Measurements from ENCODE around the gene D2HGDH. TPM values are rescaled to one million over a fixed set of nuclear protein-coding genes. Genes with fewer than 3 reads are reported as not detected.

Gene D2HGDH
- total RNA-seq, 2 experiments from 2014 or later = 23.2 to 68.1 TPM

DNA sequence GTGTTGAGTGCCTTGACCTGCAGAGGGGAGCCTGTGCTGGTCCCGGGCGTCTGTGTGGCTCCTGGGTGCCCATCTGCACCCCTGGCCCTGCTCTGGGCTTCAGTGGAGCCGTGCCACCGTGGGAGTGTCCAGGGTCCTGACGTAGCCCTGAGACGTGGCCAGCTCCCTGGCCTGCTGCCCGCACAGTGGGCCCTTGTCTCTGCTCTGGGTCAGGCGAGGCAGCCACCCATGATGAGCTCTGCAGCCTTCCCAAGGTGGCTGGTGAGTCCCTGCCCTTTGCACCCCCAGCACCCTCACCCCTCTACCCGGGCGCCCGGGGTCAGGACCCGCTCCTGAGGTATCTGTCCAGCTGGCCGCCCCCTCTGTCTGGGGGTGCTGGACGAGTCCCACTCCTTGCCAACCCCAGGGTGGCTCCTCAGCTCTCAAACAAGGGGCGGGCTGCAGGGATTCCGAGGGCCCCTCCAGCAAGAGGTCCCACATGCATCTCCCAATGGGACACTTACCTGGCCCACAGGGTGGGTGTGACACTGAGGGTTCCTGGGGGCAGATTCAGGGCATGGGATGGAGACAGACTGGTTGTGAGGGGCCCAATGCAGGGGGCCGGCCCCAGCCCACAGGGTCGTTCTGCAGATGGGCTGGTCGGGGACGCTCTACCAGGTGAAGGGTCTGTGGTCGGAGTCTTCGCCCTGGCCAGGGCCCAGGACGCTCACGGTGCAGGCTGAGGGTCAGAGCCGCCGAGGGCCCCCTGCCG lies 76.9 kb downstream of the D2HGDH start:
- no peaks in the 10 kb centered on the region for H3K9me2 ChIP-seq (ENCODE audit: insufficient read depth, low read length)
- no peak overlapping the region for H3K27ac ChIP-seq (ENCODE audit: low read depth, low read length, poor library complexity, severe bottlenecking)
- POLR2A ChIA-PET = no interaction called here
- H3K4me2 ChIP-seq (ENCODE audit: low read length) = no peak overlapping the region
- no peaks in the 10 kb centered on the region for H3K36me3 ChIP-seq (ENCODE audit: insufficient read depth, low read length)
- CTCF ChIA-PET (ENCODE audit: unreplicated experiment) = no interaction called here
- H4K20me1 ChIP-seq (ENCODE audit: insufficient read depth, low read length) = no peaks in the 10 kb centered on the region
- no peak for DNase-seq (ENCODE audit: low spot score)
- no peaks in the 10 kb centered on the region for H3K9me3 ChIP-seq (ENCODE audit: low read length)
- no peak overlapping the region for H3K4me3 ChIP-seq (ENCODE audit: low read depth, low read length, poor library complexity, severe bottlenecking)
- no peaks in the 10 kb centered on the region for H3K4me1 ChIP-seq (ENCODE audit: insufficient read depth, low read length, poor library complexity, severe bottlenecking)
- intact Hi-C loops (cut with micrococcal nuclease; ENCODE audit: unreplicated experiment) = no loop called here
- TF ChIP-seq, protein P1, sequence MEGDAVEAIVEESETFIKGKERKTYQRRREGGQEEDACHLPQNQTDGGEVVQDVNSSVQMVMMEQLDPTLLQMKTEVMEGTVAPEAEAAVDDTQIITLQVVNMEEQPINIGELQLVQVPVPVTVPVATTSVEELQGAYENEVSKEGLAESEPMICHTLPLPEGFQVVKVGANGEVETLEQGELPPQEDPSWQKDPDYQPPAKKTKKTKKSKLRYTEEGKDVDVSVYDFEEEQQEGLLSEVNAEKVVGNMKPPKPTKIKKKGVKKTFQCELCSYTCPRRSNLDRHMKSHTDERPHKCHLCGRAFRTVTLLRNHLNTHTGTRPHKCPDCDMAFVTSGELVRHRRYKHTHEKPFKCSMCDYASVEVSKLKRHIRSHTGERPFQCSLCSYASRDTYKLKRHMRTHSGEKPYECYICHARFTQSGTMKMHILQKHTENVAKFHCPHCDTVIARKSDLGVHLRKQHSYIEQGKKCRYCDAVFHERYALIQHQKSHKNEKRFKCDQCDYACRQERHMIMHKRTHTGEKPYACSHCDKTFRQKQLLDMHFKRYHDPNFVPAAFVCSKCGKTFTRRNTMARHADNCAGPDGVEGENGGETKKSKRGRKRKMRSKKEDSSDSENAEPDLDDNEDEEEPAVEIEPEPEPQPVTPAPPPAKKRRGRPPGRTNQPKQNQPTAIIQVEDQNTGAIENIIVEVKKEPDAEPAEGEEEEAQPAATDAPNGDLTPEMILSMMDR (conservative IDR thresholded peaks at IDR 0.05; ENCODE audit: low read length) = no peak
- TF ChIP-seq EZH2phosphoT487 (IDR thresholded peaks at IDR 0.05; ENCODE audit: borderline replicate concordance, low read depth, low read length) = no peak
- BruUV-seq (replicated peaks) = no TSS peak
- no peak overlapping the region for H2AFZ ChIP-seq (ENCODE audit: low read length)
- no peaks in the 10 kb centered on the region for H3K79me2 ChIP-seq (ENCODE audit: insufficient read depth, low read depth, low read length)

DNA sequence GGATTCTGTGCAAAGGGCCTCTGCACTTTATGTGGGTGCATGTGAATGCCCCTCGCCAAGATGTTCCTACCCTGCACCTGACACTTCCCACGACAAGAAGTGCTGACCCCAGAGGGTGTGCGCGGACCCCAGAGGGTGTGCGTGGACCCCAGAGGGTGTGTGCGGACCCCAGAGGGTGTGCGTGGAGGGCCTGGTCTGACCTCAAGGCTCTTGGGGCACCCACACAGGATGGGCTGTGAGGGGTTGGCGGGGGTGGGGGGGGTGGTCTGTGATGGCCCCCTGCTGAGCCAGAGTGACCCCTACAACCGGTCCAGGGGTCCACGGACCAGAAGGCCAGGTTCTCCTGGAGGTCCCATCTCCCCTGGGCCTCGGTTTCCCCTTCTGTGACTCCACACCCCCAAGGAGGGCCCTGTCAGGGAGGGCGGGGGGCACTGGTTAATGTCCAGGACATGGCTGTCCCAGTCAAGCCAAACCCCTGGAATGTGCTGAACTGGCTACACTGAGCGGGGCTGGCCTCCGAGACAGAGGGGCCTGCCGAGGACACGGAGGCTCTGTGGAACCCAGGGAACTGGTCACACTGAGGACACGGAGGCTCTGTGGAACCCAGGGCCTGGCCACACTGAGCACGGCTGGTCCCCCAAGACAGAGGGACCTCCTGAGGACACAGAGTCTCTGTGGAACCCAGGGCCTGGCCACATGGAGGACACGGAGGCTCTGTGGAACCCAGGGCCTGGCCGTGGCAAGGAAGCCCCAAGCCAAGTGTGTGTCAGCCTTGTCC lies 77.7 kb downstream of the D2HGDH start:
- DNase-seq (ENCODE audit: low spot score) = no peak
- intact Hi-C loops (cut with micrococcal nuclease; ENCODE audit: unreplicated experiment) = no loop called here
- Histone ChIP-seq H2AFZ (ENCODE audit: low read length) (no peak overlapping the region), H3K27ac (ENCODE audit: low read depth, low read length, poor library complexity, severe bottlenecking) (no peak overlapping the region), H3K9me3 (ENCODE audit: low read length) (no peaks in the 10 kb centered on the region), H4K20me1 (ENCODE audit: insufficient read depth, low read length) (no peaks in the 10 kb centered on the region), H3K4me2 (ENCODE audit: low read length) (no peak overlapping the region), H3K36me3 (ENCODE audit: insufficient read depth, low read length) (no peaks in the 10 kb centered on the region), H3K9me2 (ENCODE audit: insufficient read depth, low read length) (no peaks in the 10 kb centered on the region), H3K79me2 (ENCODE audit: insufficient read depth, low read depth, low read length) (no peaks in the 10 kb centered on the region), H3K4me3 (ENCODE audit: low read depth, low read length, poor library complexity, severe bottlenecking) (no peak overlapping the region), H3K4me1 (ENCODE audit: insufficient read depth, low read length, poor library complexity, severe bottlenecking) (no peaks in the 10 kb centered on the region)
- no peak for TF ChIP-seq EZH2phosphoT487 (IDR thresholded peaks at IDR 0.05; ENCODE audit: borderline replicate concordance, low read depth, low read length)
- TF ChIP-seq, protein P1 (conservative IDR thresholded peaks at IDR 0.05; ENCODE audit: low read length) = no peak
- POLR2A ChIA-PET = no interaction called here
- CTCF ChIA-PET (ENCODE audit: unreplicated experiment) = no interaction called here
- no TSS peak for BruUV-seq (replicated peaks)

Data from OCI-LY7 (cell line).